HL-60 (cell line): ENCODE data around the gene ZNF22.
A peak's percentile ranks its signal among the peaks of the same experiment; 100 is the strongest.

Experiments
- DNase-seq, 2 experiments: peaks; one replicate each; pipeline ENCODE4 v3.0.0-alpha.2; 2010 to 2020; ENCODE audit warnings: low read depth in 1 of 2, low spot score in 1 of 2
- H3K27ac ChIP-seq: fragments of 250-450 bp; sonication (Bioruptor Pico); replicated peaks from 2 replicates; pipeline ENCODE4 v1.5.1; 2020; ENCODE audit warnings: mild to moderate bottlenecking, moderate library complexity
- H3K27me3 ChIP-seq: fragments of 250-450 bp; sonication (Bioruptor Pico); 2 replicates; pipeline ENCODE4 v1.5.1; 2021; ENCODE audit warnings: mild to moderate bottlenecking, moderate library complexity; ENCODE audit not compliant: insufficient read depth, poor library complexity, severe bottlenecking
- H3K4me3 ChIP-seq: replicated peaks from 2 replicates; pipeline ENCODE4 v1.5.1; 2011; ENCODE audit warnings: mild to moderate bottlenecking, control low read depth, low read length; ENCODE audit not compliant: insufficient read depth
- CTCF ChIP-seq: IDR thresholded peaks from one replicate; pipeline ENCODE4 v1.5.1; 2011; ENCODE audit warnings: low read length, control low read depth, inconsistent platforms; ENCODE audit not compliant: insufficient read depth
- GABPA ChIP-seq: IDR thresholded peaks from 2 replicates; pipeline ENCODE4 v1.6.1; 2012; ENCODE audit warnings: low read depth
- POLR2AphosphoS5 ChIP-seq: IDR thresholded peaks from 2 replicates; pipeline ENCODE4 v1.6.1; 2012; ENCODE audit warnings: low read depth
- REST ChIP-seq: IDR thresholded peaks from 2 replicates; pipeline ENCODE4 v1.6.1; 2012; ENCODE audit warnings: low read depth; ENCODE audit not compliant: insufficient replicate concordance
- SPI1 ChIP-seq: IDR thresholded peaks from 2 replicates; pipeline ENCODE4 v1.6.1; 2012; ENCODE audit warnings: low read depth, mild to moderate bottlenecking, borderline replicate concordance

Gene ZNF22

DNA sequence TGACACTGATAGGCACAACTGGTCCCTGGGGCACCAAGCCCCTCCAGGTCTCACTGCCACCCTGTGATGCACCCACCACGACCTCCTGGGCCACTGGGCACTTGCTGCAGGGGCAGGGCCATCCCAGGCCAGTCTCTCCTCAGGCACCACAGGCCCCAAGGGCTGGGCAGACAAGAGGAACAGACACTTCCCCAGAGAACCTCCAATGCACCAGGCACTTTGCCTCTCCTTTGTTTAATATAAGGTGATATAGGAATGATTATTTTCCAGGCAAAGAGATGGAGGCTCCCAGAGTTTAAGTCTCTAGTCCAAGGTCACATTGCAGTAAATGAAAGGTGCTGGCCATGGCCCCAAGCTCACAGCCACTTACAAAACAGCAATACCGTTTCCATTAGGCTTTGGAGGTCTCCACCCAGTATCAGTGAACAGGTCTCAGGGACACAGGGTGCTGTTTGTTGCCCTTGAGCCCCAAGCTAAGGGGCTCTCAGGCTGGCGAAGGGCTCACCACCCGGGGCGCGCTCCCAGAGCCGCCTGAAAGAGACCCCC lies 26.6 kb upstream of the ZNF22 start:
- Histone ChIP-seq H3K4me3 (no peak overlapping the region), H3K27ac (peak overlapping the region; percentile 75), H3K27me3 (no peaks in the 10 kb centered on the region)
- TF ChIP-seq REST, result no peak
- no peak for TF ChIP-seq GABPA
- peak; percentile 49; the same call in 1 of the 2 replicates for TF ChIP-seq SPI1
- DNase-seq, result peak in 1 of 2 experiments; percentile 46

GRCh38 chr10:44974628-44975430 lies 25.9 kb upstream of the ZNF22 start:
- peak in 1 of 2 experiments; percentile 63 for DNase-seq
- TF ChIP-seq REST (no peak), CTCF (peak; percentile 52)
- H3K27ac ChIP-seq, result peak overlapping the region; percentile 75

GRCh38 chr10:44975431-44976331 lies 25.0 kb upstream of the ZNF22 start:
- no peak overlapping the region for H3K4me3 ChIP-seq

More at GRCh38 chr10:44974628-44975430, 25.9 kb upstream of the ZNF22 start:
- no peak overlapping the region for H3K4me3 ChIP-seq
- H3K27me3 ChIP-seq, result no peaks in the 10 kb centered on the region

More at GRCh38 chr10:44975431-44976331, 25.0 kb upstream of the ZNF22 start:
- peak in 1 of 2 experiments; percentile 40 for DNase-seq
- H3K27ac ChIP-seq, result no peak overlapping the region
- no peaks in the 10 kb centered on the region for H3K27me3 ChIP-seq
- TF ChIP-seq GABPA, result no peak
- no peak for TF ChIP-seq REST
- no peak for TF ChIP-seq CTCF
- no peak for TF ChIP-seq SPI1
- TF ChIP-seq POLR2AphosphoS5, result no peak
